Activated naive CD8-positive, alpha-beta T cell treated with anti-CD3 and anti-CD28 coated beads, Interleukin-2, amount 10 ng/mL, durations not matched to agents 7 days and 5 days (primary cell): ENCODE data around the gene DNM3. TPM values are rescaled to one million over a fixed set of nuclear protein-coding genes. Genes with fewer than 3 reads are reported as not detected.

Experiments
- ATAC-seq: fragments of 150-1000 bp; cut with Tn5 transposase; one replicate; pipeline ENCODE4 v1.10.0; 2021; ENCODE audit warnings: low read depth, moderate library complexity
- POLR2A ChIA-PET: fragments of 350-600 bp; sonication (Branson Sonifier 250); formaldehyde crosslinking; loops from one replicate; lab custom pipeline; 2021; ENCODE audit warnings: antibody characterized with exemption; lab: Charles Lee
- DNase-seq: peaks from one replicate; pipeline ENCODE4 v3.0.0; 2021
- H3K27ac Mint-ChIP-seq: one replicate; pipeline ENCODE4 v1.8.0; 2022; ENCODE audit warnings: mild to moderate bottlenecking, mixed read lengths
- H3K27me3 Mint-ChIP-seq: one replicate; pipeline ENCODE4 v1.8.0; 2022; ENCODE audit warnings: mild to moderate bottlenecking, moderate library complexity, mixed read lengths
- H3K36me3 Mint-ChIP-seq: one replicate; pipeline ENCODE4 v1.8.0; 2021; ENCODE audit warnings: mild to moderate bottlenecking, mixed read lengths
- H3K4me1 Mint-ChIP-seq: one replicate; pipeline ENCODE4 v1.8.0; 2021; ENCODE audit warnings: mixed read lengths
- H3K4me3 Mint-ChIP-seq: one replicate; pipeline ENCODE4 v1.8.0; 2022; ENCODE audit warnings: mild to moderate bottlenecking, moderate library complexity, mixed read lengths
- H3K9me3 Mint-ChIP-seq: one replicate; pipeline ENCODE4 v1.8.0; 2021; ENCODE audit warnings: mixed read lengths
- total RNA-seq, 2 experiments: library from RNA; stranded (reverse); gene quantifications; one replicate each; pipeline ENCODE4 v1.2.3, GENCODE V29; 2021

DNM3 gene
- total RNA-seq, 2 experiments from 2014 or later = 2.0 to 2.4 TPM

DNA sequence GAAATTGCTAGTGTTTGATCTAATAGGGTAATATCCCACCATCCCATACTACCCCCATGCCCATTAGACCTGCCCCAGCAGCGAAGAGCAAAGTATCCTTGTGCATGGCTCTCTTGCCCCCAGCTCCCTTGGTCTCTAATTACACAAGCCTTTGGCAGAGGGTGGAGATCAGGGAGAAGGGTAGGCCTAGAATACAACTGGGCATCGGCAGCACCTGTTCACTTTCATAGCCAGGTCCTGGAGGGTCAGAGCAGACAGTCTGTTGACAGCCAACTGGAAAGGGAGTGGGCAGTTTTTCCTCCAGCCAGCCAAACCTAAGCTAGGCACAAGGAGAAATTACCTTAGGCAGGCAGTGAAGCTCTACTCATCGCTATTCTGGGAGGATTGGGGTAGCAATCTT lies 605.2 kb downstream of the DNM3 start:
- Mint-ChIP-seq H3K27ac (no peak overlapping the region), H3K36me3 (peaks cover 12% of the 10 kb centered on the region), H3K27me3 (no peaks in the 10 kb centered on the region), H3K4me1 (peaks cover 44% of the 10 kb centered on the region), H3K4me3 (no peak overlapping the region), H3K9me3 (no peaks in the 10 kb centered on the region)
- no peak for ATAC-seq
- no peak for DNase-seq
- POLR2A ChIA-PET = no interaction called here

DNA sequence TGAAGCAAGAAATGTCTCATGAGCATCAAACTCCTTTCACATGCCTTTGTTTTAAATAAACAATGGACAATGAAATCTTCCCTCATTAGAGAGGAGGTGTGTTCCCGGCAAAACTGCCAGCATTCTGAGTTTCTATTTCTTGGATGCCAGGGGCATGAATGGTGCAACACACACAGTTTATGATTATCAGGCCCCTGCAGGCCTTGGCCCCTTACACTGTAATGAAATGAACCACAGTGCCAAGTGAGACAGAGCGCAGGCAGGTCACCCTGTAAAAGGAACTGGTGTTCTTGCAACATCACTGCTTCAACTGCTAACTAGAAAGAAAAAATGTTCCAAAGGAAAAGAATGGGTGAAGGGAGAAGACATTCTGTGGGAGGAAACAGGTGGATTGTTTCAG lies 606.3 kb downstream of the DNM3 start:
- H3K36me3 Mint-ChIP-seq = peaks cover 2% of the 10 kb centered on the region
- no peak overlapping the region for H3K27ac Mint-ChIP-seq
- no peak for DNase-seq
- H3K27me3 Mint-ChIP-seq = no peaks in the 10 kb centered on the region
- ATAC-seq = no peak
- H3K9me3 Mint-ChIP-seq = no peaks in the 10 kb centered on the region
- peaks cover 33% of the 10 kb centered on the region for H3K4me1 Mint-ChIP-seq
- H3K4me3 Mint-ChIP-seq = no peak overlapping the region
- POLR2A ChIA-PET = no interaction called here

DNA sequence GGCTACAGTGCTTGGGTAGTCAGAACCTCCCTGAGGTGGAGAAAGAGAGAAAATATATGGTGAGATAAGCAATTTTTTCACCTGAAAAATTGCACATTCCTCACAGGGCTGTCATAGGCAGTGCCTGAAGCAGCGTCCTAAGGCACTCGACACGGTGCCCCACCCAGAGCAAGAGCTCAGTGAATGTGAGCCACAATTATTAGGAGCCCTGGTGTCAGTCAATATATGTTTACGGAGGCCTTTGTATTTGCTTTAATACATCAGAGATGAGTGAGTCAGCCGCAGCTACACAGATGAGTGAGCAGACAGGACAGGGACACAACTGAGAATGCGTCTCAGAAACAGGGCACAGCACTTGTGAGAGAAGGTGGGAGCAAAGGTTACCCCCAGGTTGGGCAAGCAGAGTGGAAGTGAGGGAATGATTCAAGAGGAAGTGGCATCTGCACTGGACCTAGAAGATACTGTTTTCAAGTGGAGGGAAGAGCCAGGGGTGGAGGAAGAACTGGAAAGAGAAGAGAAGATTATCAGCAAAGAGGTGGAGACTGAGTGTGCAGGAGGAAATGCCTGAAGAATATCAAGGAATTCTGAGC lies 607.8 kb downstream of the DNM3 start:
- ATAC-seq (no peak), DNase-seq (no peak)
- no peaks in the 10 kb centered on the region for H3K27me3 Mint-ChIP-seq
- no peaks in the 10 kb centered on the region for H3K9me3 Mint-ChIP-seq
- H3K36me3 Mint-ChIP-seq = no peaks in the 10 kb centered on the region
- POLR2A ChIA-PET = interaction anchor here (1.4 kb wide), 1 partner anchor 83 kb away, joined by 4 read pairs; the partner anchor contains the start of gene SUCO
- no peak overlapping the region for H3K27ac Mint-ChIP-seq
- H3K4me3 Mint-ChIP-seq = no peak overlapping the region
- peaks cover 28% of the 10 kb centered on the region for H3K4me1 Mint-ChIP-seq

DNA sequence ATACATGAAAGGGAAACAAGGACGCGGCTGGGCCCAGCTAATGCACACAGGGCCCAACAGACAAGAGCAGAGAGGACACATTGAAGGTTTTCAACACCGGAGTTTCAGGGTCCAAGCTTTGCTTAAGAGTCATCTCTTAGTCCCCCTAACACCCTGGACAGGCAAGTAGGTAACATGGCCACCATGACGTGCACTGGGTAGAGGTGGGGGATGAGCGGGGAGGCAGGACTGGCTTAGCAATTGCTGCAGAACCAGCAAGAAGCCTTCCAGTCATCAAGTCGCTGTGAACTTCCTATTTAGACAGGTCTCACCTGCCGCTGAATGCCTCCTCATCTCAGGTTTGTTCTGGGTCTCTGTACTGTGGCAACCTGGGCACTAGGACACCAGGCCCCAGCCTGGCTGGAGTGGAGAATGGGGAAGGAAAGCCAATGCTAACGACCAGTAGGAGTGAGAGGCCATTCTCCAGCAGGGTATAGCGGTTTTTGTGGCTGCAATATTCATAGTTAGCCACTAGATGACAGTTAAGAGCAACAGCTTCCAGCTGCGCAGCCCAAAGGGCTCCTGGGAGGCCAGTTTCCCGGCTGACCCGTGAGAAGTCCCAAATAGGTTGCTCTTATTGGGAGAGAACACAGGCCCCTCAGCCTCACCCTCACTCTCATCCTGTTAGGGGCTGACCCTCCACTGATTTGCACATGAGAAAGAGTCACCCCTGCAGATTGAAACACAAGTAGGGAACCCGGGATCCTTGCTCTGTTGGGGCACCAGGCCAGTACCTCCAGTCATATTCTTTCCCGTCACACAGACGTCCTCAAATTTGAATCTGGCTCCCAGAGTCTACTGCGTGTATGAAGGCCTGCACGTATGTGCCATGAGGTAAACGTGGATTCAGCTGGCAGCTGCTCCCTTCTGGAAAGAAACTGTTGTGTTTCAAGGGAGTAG lies 608.6 kb downstream of the DNM3 start:
- ATAC-seq (peak; percentile 81), DNase-seq (peak; percentile 49)
- Mint-ChIP-seq H3K4me3 (peak overlapping the region; percentile 25), H3K9me3 (no peaks in the 10 kb centered on the region), H3K36me3 (no peaks in the 10 kb centered on the region), H3K27ac (peak overlapping the region; percentile 68), H3K27me3 (no peaks in the 10 kb centered on the region), H3K4me1 (peaks cover 26% of the 10 kb centered on the region)
- POLR2A ChIA-PET = interaction anchor here (0.6 to 1.4 kb wide), 2 partner anchors 83 to 278 kb away, joined by 3 to 4 read pairs; partner anchors contain the start of gene SUCO

DNA sequence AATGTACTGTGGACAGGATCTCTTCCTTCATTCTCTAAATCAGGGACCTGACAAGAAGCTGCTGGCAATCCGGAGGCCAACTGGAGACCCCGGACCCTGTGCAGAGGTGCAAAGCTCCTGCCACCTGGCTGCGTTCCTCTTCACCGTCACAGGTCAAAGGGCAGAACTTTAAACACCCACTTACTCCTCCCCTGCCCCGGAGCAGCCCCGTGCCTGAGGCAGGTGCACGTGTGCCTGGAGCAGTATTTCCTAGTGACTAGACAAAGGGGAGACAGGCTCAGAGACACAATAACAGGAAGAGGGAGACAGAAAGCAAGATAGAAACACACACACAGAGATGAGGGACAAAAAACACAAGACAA lies 609.2 kb downstream of the DNM3 start:
- no peaks in the 10 kb centered on the region for H3K9me3 Mint-ChIP-seq

DNA sequence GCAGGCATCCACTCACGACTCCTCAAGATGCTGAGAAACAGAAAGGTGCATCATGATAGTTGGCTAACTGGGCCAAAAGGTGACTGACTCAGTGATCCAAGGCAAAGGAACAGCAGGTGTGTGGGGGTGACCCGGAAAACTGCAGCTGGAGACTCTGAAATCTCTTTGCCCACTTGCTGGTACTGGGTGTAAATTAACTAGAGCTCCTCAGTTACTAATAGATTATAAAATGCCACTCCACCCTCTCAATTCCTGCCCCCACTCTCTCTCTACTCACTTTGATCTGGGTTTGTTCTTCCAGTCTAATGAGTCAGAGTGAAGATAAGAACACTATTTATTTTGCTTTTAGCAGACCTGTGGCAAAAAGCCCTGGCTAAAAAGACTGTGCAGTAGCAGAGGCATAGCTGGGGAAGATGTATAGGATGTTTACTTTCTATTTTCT lies 609.7 kb downstream of the DNM3 start:
- Mint-ChIP-seq H3K4me1 (peaks cover 26% of the 10 kb centered on the region), H3K27ac (peak overlapping the region; percentile 68), H3K9me3 (no peaks in the 10 kb centered on the region), H3K27me3 (no peaks in the 10 kb centered on the region), H3K36me3 (no peaks in the 10 kb centered on the region), H3K4me3 (no peak overlapping the region)
- no peak for DNase-seq
- POLR2A ChIA-PET = interaction anchor here (0.6 to 0.8 kb wide), 3 partner anchors 81 to 1274 kb away, joined by 3 to 6 read pairs (median 3); no protein-coding TSS in a partner anchor
- ATAC-seq = peak; percentile 41

More for the DNA sequence above, 609.2 kb downstream of the DNM3 start:
- peaks cover 26% of the 10 kb centered on the region for H3K4me1 Mint-ChIP-seq
- H3K36me3 Mint-ChIP-seq = no peaks in the 10 kb centered on the region
- peak overlapping the region; percentile 7 for H3K4me3 Mint-ChIP-seq
- peak overlapping the region; percentile 68 for H3K27ac Mint-ChIP-seq
- no peaks in the 10 kb centered on the region for H3K27me3 Mint-ChIP-seq
- ATAC-seq (peak; percentile 19), DNase-seq (no peak)
- POLR2A ChIA-PET = interaction anchor here (0.6 to 1.4 kb wide), 3 partner anchors 82 to 277 kb away, joined by 3 to 4 read pairs (median 3); partner anchors contain the start of gene SUCO

DNA sequence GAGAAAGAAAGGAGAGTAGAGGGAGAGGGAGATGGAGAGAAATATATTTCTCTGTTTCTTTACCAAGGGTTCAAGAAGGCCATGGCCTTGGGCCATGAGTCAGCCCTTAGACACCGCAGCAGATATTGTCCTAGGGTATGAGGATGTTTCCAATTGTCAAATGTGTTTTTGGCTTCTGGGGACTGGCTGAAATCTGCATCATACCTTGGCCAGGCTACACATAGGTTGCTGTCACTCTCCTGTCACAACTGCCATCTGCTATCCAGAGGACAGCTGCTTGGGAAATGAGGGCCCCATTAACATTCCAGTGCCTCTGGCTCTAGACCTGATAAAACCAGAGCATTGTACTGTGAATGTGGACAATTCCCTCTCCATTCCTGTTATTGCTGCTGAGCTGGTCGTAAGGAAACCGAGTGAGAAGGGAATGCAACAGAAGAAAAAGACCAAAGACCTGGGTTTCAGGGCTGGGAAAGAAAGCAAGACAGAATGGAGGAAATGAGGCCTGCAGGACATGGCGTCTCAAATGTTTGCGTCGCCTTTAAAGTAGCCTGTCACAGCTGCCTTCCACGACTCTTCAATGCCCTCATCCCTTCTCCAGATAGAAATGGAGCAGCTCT lies 611.3 kb downstream of the DNM3 start:
- Mint-ChIP-seq H3K4me3 (no peak overlapping the region), H3K36me3 (no peaks in the 10 kb centered on the region), H3K27ac (no peak overlapping the region), H3K4me1 (peaks cover 26% of the 10 kb centered on the region), H3K27me3 (no peaks in the 10 kb centered on the region), H3K9me3 (no peaks in the 10 kb centered on the region)
- ATAC-seq = no peak
- no peak for DNase-seq
- POLR2A ChIA-PET = no interaction called here

DNA sequence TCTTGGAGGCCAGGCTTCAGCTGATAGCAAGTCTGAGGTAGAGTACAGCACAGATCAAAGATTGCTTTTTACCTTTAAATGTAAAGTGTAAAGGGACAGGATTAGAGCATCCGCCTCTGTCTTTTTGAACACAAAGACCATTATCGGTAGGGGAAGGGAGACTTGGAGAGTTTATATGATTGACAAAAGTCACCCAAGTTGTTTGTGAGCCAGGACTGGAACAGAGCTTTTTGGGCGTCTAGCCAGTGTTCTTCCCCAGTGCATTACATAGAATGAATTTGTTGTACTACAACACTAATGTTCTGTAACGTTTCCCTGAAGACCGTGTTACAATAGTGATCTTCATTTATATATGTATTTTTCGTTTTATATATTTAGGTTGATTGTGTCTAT lies 611.9 kb downstream of the DNM3 start:
- H3K27me3 Mint-ChIP-seq = no peaks in the 10 kb centered on the region
- ATAC-seq (no peak), DNase-seq (no peak)
- POLR2A ChIA-PET = no interaction called here
- H3K4me3 Mint-ChIP-seq = no peak overlapping the region
- peaks cover 26% of the 10 kb centered on the region for H3K4me1 Mint-ChIP-seq
- no peaks in the 10 kb centered on the region for H3K9me3 Mint-ChIP-seq
- no peak overlapping the region for H3K27ac Mint-ChIP-seq
- H3K36me3 Mint-ChIP-seq = no peaks in the 10 kb centered on the region

DNA sequence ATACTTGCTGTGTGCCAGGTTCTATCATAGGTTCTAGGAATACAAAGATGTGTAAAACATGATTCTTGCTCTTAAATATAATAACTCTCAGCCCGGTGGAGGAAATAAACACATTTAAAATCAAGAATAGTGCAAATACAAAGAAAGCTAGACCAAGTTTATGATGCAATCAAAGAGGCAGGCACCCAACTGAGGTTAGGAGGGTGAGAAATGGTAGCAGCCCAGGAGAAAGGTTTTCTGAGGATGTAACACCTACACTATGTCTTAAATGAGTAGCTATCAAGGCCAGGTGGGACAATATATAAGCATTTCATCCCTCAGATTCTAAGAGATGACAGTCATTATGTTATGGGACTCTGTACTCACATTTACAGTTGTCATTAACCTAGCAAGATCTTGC lies 612.3 kb downstream of the DNM3 start:
- no peaks in the 10 kb centered on the region for H3K9me3 Mint-ChIP-seq
- H3K36me3 Mint-ChIP-seq = no peaks in the 10 kb centered on the region
- H3K27ac Mint-ChIP-seq = no peak overlapping the region
- no peaks in the 10 kb centered on the region for H3K27me3 Mint-ChIP-seq
- POLR2A ChIA-PET = no interaction called here
- H3K4me3 Mint-ChIP-seq = no peak overlapping the region
- no peak for ATAC-seq
- DNase-seq = no peak
- H3K4me1 Mint-ChIP-seq = peaks cover 26% of the 10 kb centered on the region

DNA sequence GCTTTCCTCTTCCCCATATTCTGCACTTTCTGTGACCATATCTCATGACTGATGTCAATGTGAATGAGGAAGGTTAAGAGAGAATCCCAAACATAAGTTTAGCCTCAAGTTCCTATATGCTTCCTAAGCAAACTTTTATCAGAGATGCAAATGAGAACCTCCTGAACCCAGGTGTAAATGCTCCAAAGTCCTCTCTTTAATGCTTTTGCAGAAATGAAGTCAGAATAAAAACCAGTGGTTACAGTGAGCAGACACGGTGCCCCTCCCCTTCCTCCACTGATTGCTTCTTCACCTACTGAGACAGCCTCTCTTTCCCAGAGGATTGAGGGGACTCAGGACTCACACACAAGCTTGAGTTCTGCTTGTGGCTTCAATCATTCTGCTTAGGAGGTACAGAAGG lies 614.2 kb downstream of the DNM3 start:
- Mint-ChIP-seq H3K36me3 (no peaks in the 10 kb centered on the region), H3K9me3 (no peaks in the 10 kb centered on the region), H3K4me1 (peaks cover 14% of the 10 kb centered on the region), H3K27ac (no peak overlapping the region), H3K27me3 (peaks cover 9% of the 10 kb centered on the region), H3K4me3 (no peak overlapping the region)
- POLR2A ChIA-PET = no interaction called here
- DNase-seq (no peak), ATAC-seq (no peak)

DNA sequence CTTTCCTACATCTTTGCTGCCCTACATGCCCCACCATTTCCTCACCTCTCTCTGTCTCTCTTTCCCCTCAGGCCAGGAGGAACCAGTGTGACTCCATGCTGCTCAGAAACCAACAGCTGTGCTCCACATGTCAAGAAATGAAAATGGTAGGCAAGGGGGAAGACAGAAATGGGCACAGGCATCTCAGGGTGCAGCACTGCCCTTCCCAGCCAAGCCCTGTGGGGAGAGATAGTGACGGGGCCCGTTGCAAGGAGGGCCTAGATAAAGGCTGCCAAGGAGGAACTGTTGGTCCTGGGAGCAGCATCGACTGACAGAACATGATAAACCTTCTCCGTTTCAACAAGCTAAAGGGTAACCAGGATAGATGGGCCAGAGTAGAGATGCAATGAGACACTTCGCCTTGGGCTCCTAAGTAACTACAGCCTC lies 615.1 kb downstream of the DNM3 start:
- POLR2A ChIA-PET = no interaction called here

DNA sequence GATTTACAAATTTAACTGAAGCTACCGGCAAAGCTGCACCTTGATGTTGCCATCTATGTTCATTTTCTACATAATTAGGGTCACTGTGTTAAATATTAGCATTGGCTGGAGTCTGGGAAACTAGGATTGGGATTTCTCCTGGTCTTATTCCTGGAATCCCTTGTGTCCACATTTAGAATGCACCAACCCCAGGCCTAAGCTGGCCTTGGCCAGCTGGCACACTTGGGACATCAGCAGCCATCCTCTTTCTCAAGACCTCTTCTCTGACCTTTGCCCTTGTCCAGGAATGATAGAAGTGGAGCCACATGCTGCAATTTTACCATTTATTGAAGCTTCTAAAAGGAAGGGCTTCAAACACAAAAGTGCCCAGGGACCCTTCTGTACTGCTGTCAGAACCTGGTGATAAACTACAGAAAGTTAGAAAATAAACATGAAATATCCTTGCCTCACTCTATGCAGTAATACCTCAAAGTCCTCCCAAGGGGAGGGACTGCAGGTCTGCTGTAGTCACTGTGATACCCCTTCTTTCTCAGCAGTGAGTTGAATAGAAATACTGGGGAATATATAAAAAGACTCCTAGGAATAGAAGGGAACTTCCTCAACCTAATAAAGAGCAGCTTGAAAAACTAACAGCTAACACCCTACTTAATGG lies 616.3 kb downstream of the DNM3 start:
- H3K4me1 Mint-ChIP-seq = peaks cover 5% of the 10 kb centered on the region
- H3K9me3 Mint-ChIP-seq = no peaks in the 10 kb centered on the region
- DNase-seq = no peak
- H3K27me3 Mint-ChIP-seq = peaks cover 9% of the 10 kb centered on the region
- H3K27ac Mint-ChIP-seq = no peak overlapping the region
- ATAC-seq = no peak
- no peak overlapping the region for H3K4me3 Mint-ChIP-seq
- no peaks in the 10 kb centered on the region for H3K36me3 Mint-ChIP-seq
- POLR2A ChIA-PET = no interaction called here

More for the DNA sequence above, 615.1 kb downstream of the DNM3 start:
- no peak overlapping the region for H3K27ac Mint-ChIP-seq
- H3K36me3 Mint-ChIP-seq = no peaks in the 10 kb centered on the region
- no peak for ATAC-seq
- H3K9me3 Mint-ChIP-seq = no peaks in the 10 kb centered on the region
- DNase-seq = no peak
- no peak overlapping the region for H3K4me3 Mint-ChIP-seq
- H3K27me3 Mint-ChIP-seq = peaks cover 9% of the 10 kb centered on the region
- H3K4me1 Mint-ChIP-seq = peaks cover 5% of the 10 kb centered on the region

DNA sequence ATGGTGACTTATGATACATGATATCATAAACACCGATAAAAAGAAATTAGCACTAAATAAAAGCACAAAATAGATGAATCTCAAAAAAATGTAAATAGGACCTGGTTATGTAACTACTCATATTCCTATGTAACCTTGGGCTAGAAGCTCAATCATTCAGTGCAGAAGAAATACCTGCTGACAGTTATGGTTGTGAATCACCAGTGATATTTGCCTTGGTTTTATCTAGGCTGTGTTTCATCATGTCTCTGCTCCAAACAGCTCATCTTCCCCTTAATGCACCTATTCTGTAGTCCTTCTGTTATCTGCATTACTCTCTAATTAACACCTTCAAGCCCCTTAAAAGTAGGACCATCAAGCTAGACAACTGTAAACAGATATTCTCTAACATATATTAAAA lies 618.9 kb downstream of the DNM3 start:
- Mint-ChIP-seq H3K9me3 (no peaks in the 10 kb centered on the region), H3K27me3 (peaks cover 12% of the 10 kb centered on the region), H3K4me1 (peaks cover 6% of the 10 kb centered on the region), H3K36me3 (no peaks in the 10 kb centered on the region), H3K27ac (no peak overlapping the region), H3K4me3 (no peak overlapping the region)
- POLR2A ChIA-PET = no interaction called here
- DNase-seq (no peak), ATAC-seq (no peak)
